GM21390 (cell line): ENCODE data around the gene ABCC3.

Experiments used
- ATAC-seq: cut with Tn5 transposase; IDR thresholded peaks from one replicate; pipeline ENCODE4 v1.9.1; 2021; ENCODE audit not compliant: unreplicated experiment

ABCC3 gene

GRCh38 chr17:50728881-50729765 lies 94.4 kb downstream of the ABCC3 start:
- ATAC-seq: no peak

GRCh38 chr17:50731575-50732460 lies 97.1 kb downstream of the ABCC3 start:
- ATAC-seq: no peak

- no peak for ATAC-seq
These were observed 100.6 kb downstream of the ABCC3 start for GRCh38 chr17:50735287-50735686.

- ATAC-seq: no peak
These were observed 102.5 kb downstream of the ABCC3 start for GRCh38 chr17:50737118-50737698.

- no peak for ATAC-seq
These were observed 104.4 kb downstream of the ABCC3 start for GRCh38 chr17:50739098-50739497.
